ENCODE results near the gene BCAS4. TPM values are rescaled to one million over a fixed set of nuclear protein-coding genes. Genes with fewer than 3 reads are reported as not detected.

Gene BCAS4
- total RNA-seq, 1 experiment from 2014 or later = 29.9 TPM

GRCh38 chr20:50886184-50886790, 91.4 kb downstream of the BCAS4 start:
- H3K4me1 ChIP-seq = no peaks in the 10 kb centered on the region
- Mint-ChIP-seq H3K27ac (ENCODE audit: unreplicated experiment) (peak overlapping the region; percentile 66), H3K36me3 (ENCODE audit: insufficient read depth, unreplicated experiment) (peaks cover 83% of the 10 kb centered on the region), H3K4me1 (ENCODE audit: low read depth, unreplicated experiment) (no peaks in the 10 kb centered on the region), H3K27me3 (ENCODE audit: insufficient read depth, unreplicated experiment) (no peaks in the 10 kb centered on the region), H3K4me3 (ENCODE audit: unreplicated experiment) (no peak overlapping the region), H3K9me3 (ENCODE audit: unreplicated experiment) (no peaks in the 10 kb centered on the region)
- no peak for TF ChIP-seq CTCF (IDR thresholded peaks at IDR 0.05; ENCODE audit: insufficient read depth in 1 of 2, low read depth in 1 of 2, low read length in 1 of 2, severe bottlenecking in 1 of 2, unreplicated experiment in 1 of 2)
- ChIA-PET CTCF (interaction anchor here (0.6 to 1.7 kb wide), 2 partner anchors 92 to 484 kb away, joined by 5 read pairs; partner anchors contain the start of gene BCAS4), POLR2A (no interaction called here)
- H3K4me3 ChIP-seq (ENCODE audit: low read depth, low read length) = no peak overlapping the region
- intact Hi-C loops (cut with micrococcal nuclease; ENCODE audit: unreplicated experiment) = no loop called here
- peaks cover 2% of the 10 kb centered on the region for H3K36me3 ChIP-seq (ENCODE audit: control insufficient read depth, insufficient read depth, low read length)
- H3K9me3 ChIP-seq = no peaks in the 10 kb centered on the region
- peak in 1 of 2 experiments; percentile 38 for DNase-seq
- BruUV-seq (replicated peaks) = no TSS peak
- no peaks in the 10 kb centered on the region for H3K27me3 ChIP-seq (replicated peaks; ENCODE audit: control insufficient read depth, insufficient read depth, low read length)

- CTCF ChIA-PET = no interaction called here
- DNase-seq = no peak
- Mint-ChIP-seq H3K27me3 (ENCODE audit: insufficient read depth, unreplicated experiment) (no peaks in the 10 kb centered on the region), H3K9me3 (ENCODE audit: unreplicated experiment) (no peaks in the 10 kb centered on the region), H3K4me3 (ENCODE audit: unreplicated experiment) (no peak overlapping the region), H3K4me1 (ENCODE audit: low read depth, unreplicated experiment) (no peaks in the 10 kb centered on the region), H3K36me3 (ENCODE audit: insufficient read depth, unreplicated experiment) (peaks cover 96% of the 10 kb centered on the region), H3K27ac (ENCODE audit: unreplicated experiment) (peak overlapping the region; percentile 39)
- TF ChIP-seq CTCF (IDR thresholded peaks at IDR 0.05; ENCODE audit: insufficient read depth in 1 of 2, low read depth in 1 of 2, low read length in 1 of 2, severe bottlenecking in 1 of 2, unreplicated experiment in 1 of 2) = no peak
- peaks cover 9% of the 10 kb centered on the region for H3K36me3 ChIP-seq (ENCODE audit: control insufficient read depth, insufficient read depth, low read length)
- H3K27me3 ChIP-seq (replicated peaks; ENCODE audit: control insufficient read depth, insufficient read depth, low read length) = no peaks in the 10 kb centered on the region
- POLR2A ChIA-PET = no interaction called here
- H3K4me3 ChIP-seq (ENCODE audit: low read depth, low read length) = no peak overlapping the region
- intact Hi-C loops (cut with micrococcal nuclease; ENCODE audit: unreplicated experiment) = no loop called here
- H3K4me1 ChIP-seq = no peaks in the 10 kb centered on the region
- no TSS peak for BruUV-seq (replicated peaks)
- H3K9me3 ChIP-seq = no peaks in the 10 kb centered on the region
Observed at GRCh38 chr20:50887576-50887975, 92.7 kb downstream of the BCAS4 start.

GRCh38 chr20:50891138-50891537, 96.3 kb downstream of the BCAS4 start:
- H3K4me1 Mint-ChIP-seq (ENCODE audit: low read depth, unreplicated experiment) = no peaks in the 10 kb centered on the region
- H3K27me3 Mint-ChIP-seq (ENCODE audit: insufficient read depth, unreplicated experiment) = no peaks in the 10 kb centered on the region
- CTCF ChIA-PET = interaction anchor here (0.8 kb wide), 1 partner anchor 97 kb away, joined by 4 read pairs; the partner anchor contains the start of gene BCAS4
- H3K9me3 ChIP-seq = no peaks in the 10 kb centered on the region
- H3K36me3 Mint-ChIP-seq (ENCODE audit: insufficient read depth, unreplicated experiment) = peaks cover 95% of the 10 kb centered on the region
- POLR2A ChIA-PET = no interaction called here
- peaks cover 22% of the 10 kb centered on the region for H3K36me3 ChIP-seq (ENCODE audit: control insufficient read depth, insufficient read depth, low read length)
- no peaks in the 10 kb centered on the region for H3K9me3 Mint-ChIP-seq (ENCODE audit: unreplicated experiment)
- no peak for DNase-seq
- H3K4me3 ChIP-seq (ENCODE audit: low read depth, low read length) = no peak overlapping the region
- peaks cover 15% of the 10 kb centered on the region for H3K4me1 ChIP-seq
- no peak for TF ChIP-seq CTCF (IDR thresholded peaks at IDR 0.05; ENCODE audit: insufficient read depth in 1 of 2, low read depth in 1 of 2, low read length in 1 of 2, severe bottlenecking in 1 of 2, unreplicated experiment in 1 of 2)
- intact Hi-C loops (cut with micrococcal nuclease; ENCODE audit: unreplicated experiment) = no loop called here
- BruUV-seq (replicated peaks) = no TSS peak
- no peak overlapping the region for H3K27ac Mint-ChIP-seq (ENCODE audit: unreplicated experiment)
- no peaks in the 10 kb centered on the region for H3K27me3 ChIP-seq (replicated peaks; ENCODE audit: control insufficient read depth, insufficient read depth, low read length)
- no peak overlapping the region for H3K4me3 Mint-ChIP-seq (ENCODE audit: unreplicated experiment)

All from Caco-2 (cell line).